Measurements from ENCODE around the gene GAS2.
"Not testable (repeated sequence)": the region's sequence is repeated elsewhere in the genome, so short reads cannot be mapped to it uniquely, and the experiment has no call there.

The GAS2 gene

GRCh38 chr11:22666325-22666687 lies at the start of gene GAS2:
TSS of gene GAS2 (plus strand) at chr11:22666611. CDS start at chr11:22674870, 8,259 bp downstream.
- no peak for DNase-seq

GRCh38 chr11:22617868-22618267 lies 48.5 kb upstream of the GAS2 start:
- no peak for DNase-seq

- peak; percentile 9 for DNase-seq
Observed at GRCh38 chr11:22624742-22625447, 41.5 kb upstream of the GAS2 start.

GRCh38 chr11:22625448-22626287 lies 40.7 kb upstream of the GAS2 start, which contains the start of gene FANCF:
TSS of gene FANCF (minus strand) at chr11:22625823. CDS start at chr11:22625810, 13 bp downstream.
- DNase-seq, result peak; percentile 69

GRCh38 chr11:22626573-22627239 lies 39.7 kb upstream of the GAS2 start:
- no peak for DNase-seq

GRCh38 chr11:22627421-22627820 lies 39.0 kb upstream of the GAS2 start:
- DNase-seq, result no peak

GRCh38 chr11:22633354-22633902 lies 33.0 kb upstream of the GAS2 start:
- DNase-seq, result no peak

- peak; percentile 57 for DNase-seq
Observed at GRCh38 chr11:22634897-22635629, 31.3 kb upstream of the GAS2 start.

- no peak for DNase-seq
Observed at GRCh38 chr11:22635689-22636088, 30.7 kb upstream of the GAS2 start.

- DNase-seq, result no peak
Observed at GRCh38 chr11:22640862-22641261, 25.5 kb upstream of the GAS2 start.

- no peak for DNase-seq
Observed at GRCh38 chr11:22641559-22641958, 24.9 kb upstream of the GAS2 start.

GRCh38 chr11:22652346-22652745 lies 14.1 kb upstream of the GAS2 start:
- not testable (repeated sequence) for DNase-seq

GRCh38 chr11:22656130-22656529 lies 10.3 kb upstream of the GAS2 start:
- no peak for DNase-seq

GRCh38 chr11:22657101-22657694 lies 9.2 kb upstream of the GAS2 start:
- DNase-seq, result no peak

- DNase-seq, result no peak
Observed at GRCh38 chr11:22659783-22660182, 6.6 kb upstream of the GAS2 start.

GRCh38 chr11:22666688-22667439 lies 453 bp downstream of the GAS2 start:
- DNase-seq, result no peak

GRCh38 chr11:22668005-22668796 lies 1.8 kb downstream of the GAS2 start:
- DNase-seq, result no peak

GRCh38 chr11:22669368-22669767 lies 3.0 kb downstream of the GAS2 start:
- DNase-seq, result no peak

GRCh38 chr11:22670830-22671229 lies 4.4 kb downstream of the GAS2 start:
- DNase-seq, result no peak

GRCh38 chr11:22671751-22672150 lies 5.3 kb downstream of the GAS2 start:
- no peak for DNase-seq

Measured in SHP77 treated with DMSO at 0.1 percent for 48 hours (cell line).